Smooth muscle cell (in vitro differentiated cells): ENCODE results near the gene SORCS2. TPM values are rescaled to one million over a fixed set of nuclear protein-coding genes. Genes with fewer than 3 reads are reported as not detected.

ENCODE experiments used
- DNase-seq: peaks from one replicate; lab custom pipeline; 2025; ENCODE audit not compliant: unreplicated experiment; lab: John Stamatoyannopoulos, UW
- H2AFZ ChIP-seq: fragments of 200-600 bp; sonication (generic); 2 replicates; pipeline ENCODE4 v1.6.0; 2016; ENCODE audit warnings: antibody characterized with exemption, low read depth, mild to moderate bottlenecking
- H3F3A ChIP-seq: fragments of 200-600 bp; sonication (generic); 2 replicates; pipeline ENCODE4 v1.6.0; 2017; ENCODE audit warnings: antibody characterized with exemption, low read depth
- H3K27ac ChIP-seq: fragments of 200-600 bp; sonication (generic); 2 replicates; pipeline ENCODE4 v1.5.1; 2016; ENCODE audit warnings: low read depth, mild to moderate bottlenecking
- H3K27me3 ChIP-seq: fragments of 200-600 bp; sonication (generic); 2 replicates; pipeline ENCODE4 v1.6.1; 2016; ENCODE audit warnings: low read depth, mild to moderate bottlenecking
- H3K36me3 ChIP-seq: fragments of 200-600 bp; sonication (generic); 2 replicates; pipeline ENCODE4 v1.5.1; 2016; ENCODE audit warnings: low read depth
- H3K4me1 ChIP-seq: fragments of 200-600 bp; sonication (generic); 2 replicates; pipeline ENCODE4 v1.5.1; 2016; ENCODE audit warnings: low read depth
- H3K4me2 ChIP-seq: fragments of 200-600 bp; sonication (generic); 2 replicates; pipeline ENCODE4 v1.6.0; 2016; ENCODE audit warnings: mild to moderate bottlenecking
- H3K4me3 ChIP-seq: fragments of 200-600 bp; sonication (generic); 2 replicates; pipeline ENCODE4 v1.5.1; 2016; ENCODE audit warnings: mild to moderate bottlenecking
- H3K79me2 ChIP-seq: fragments of 200-600 bp; sonication (generic); 2 replicates; pipeline ENCODE4 v1.6.0; 2016; ENCODE audit warnings: low read depth, mild to moderate bottlenecking
- H3K9ac ChIP-seq: fragments of 200-600 bp; sonication (generic); 2 replicates; pipeline ENCODE4 v1.6.0; 2016; ENCODE audit warnings: low read depth
- H3K9me3 ChIP-seq: fragments of 200-600 bp; sonication (generic); replicated peaks from 2 replicates; pipeline ENCODE4 v1.5.1; 2016; ENCODE audit warnings: low read depth
- H4K20me1 ChIP-seq: fragments of 200-600 bp; sonication (generic); 2 replicates; pipeline ENCODE4 v1.6.0; 2016; ENCODE audit warnings: low read depth
- WGBS: methylation state at CpG from one replicate; pipeline ENCODE4 v1.1.7; 2016; ENCODE audit warnings: low lambda C conversion rate; 5-methylcytosine and 5-hydroxymethylcytosine counted together
- polyA plus RNA-seq: library from polyadenylated mRNA; unstranded; fragments of >200 nt; fragmentation: Nextera tagmentation; extraction: Ambion mirVana; gene quantifications from 2 replicates; pipeline ENCODE4 v1.2.1, GENCODE V29; 2016
- total RNA-seq: library from RNA; depleted of rRNA; stranded (reverse); fragments of >200 nt; gene quantifications from 2 replicates; pipeline ENCODE4 v1.2.3, GENCODE V29; 2014
- TF ChIP-seq, protein P1 (sequence below): fragments of 200-600 bp; sonication (generic); IDR thresholded peaks from 2 replicates; pipeline ENCODE4 v1.5.1; 2017; ENCODE audit warnings: borderline replicate concordance, mild to moderate bottlenecking, antibody characterized with exemption; ENCODE audit not compliant: insufficient read depth, poor library complexity, severe bottlenecking

SORCS2 gene
- total and polyA plus RNA-seq, 2 experiments from 2014 or later, result 5.2 to 9.3 TPM

DNA sequence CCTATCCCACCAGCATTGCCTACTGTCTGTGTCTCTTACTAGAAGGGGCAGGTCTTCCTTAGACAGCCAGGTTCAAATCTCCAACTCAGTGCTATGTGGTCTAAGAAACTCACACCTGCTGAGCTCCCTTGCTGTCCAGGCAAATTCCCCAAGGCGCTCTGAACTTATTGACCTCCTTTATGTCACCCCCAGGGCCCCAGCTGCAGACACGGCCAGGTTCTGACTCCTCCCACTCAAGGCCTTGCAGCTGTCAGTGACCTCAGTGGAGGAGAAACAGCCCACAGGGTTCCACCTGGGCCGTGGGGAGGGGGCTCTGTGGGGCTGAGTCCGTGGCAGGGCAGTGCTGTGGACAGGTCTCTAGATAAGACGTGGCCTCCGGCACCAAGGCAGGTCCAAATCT, 284.5 kb downstream of the SORCS2 start:
- WGBS, result 67% methylated on average over 6 of the region's 6 CpGs
- H3K36me3 ChIP-seq, result no peaks in the 10 kb centered on the region
- no peak overlapping the region for H3K4me2 ChIP-seq
- H4K20me1 ChIP-seq, result no peaks in the 10 kb centered on the region
- DNase-seq, result no peak
- TF ChIP-seq, protein P1, sequence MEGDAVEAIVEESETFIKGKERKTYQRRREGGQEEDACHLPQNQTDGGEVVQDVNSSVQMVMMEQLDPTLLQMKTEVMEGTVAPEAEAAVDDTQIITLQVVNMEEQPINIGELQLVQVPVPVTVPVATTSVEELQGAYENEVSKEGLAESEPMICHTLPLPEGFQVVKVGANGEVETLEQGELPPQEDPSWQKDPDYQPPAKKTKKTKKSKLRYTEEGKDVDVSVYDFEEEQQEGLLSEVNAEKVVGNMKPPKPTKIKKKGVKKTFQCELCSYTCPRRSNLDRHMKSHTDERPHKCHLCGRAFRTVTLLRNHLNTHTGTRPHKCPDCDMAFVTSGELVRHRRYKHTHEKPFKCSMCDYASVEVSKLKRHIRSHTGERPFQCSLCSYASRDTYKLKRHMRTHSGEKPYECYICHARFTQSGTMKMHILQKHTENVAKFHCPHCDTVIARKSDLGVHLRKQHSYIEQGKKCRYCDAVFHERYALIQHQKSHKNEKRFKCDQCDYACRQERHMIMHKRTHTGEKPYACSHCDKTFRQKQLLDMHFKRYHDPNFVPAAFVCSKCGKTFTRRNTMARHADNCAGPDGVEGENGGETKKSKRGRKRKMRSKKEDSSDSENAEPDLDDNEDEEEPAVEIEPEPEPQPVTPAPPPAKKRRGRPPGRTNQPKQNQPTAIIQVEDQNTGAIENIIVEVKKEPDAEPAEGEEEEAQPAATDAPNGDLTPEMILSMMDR, result no peak
- no peaks in the 10 kb centered on the region for H3F3A ChIP-seq
- no peak overlapping the region for H3K27ac ChIP-seq
- no peaks in the 10 kb centered on the region for H3K27me3 ChIP-seq
- H3K9me3 ChIP-seq, result no peaks in the 10 kb centered on the region
- no peak overlapping the region for H2AFZ ChIP-seq
- H3K4me1 ChIP-seq, result peaks cover 6% of the 10 kb centered on the region
- no peak overlapping the region for H3K4me3 ChIP-seq
- H3K9ac ChIP-seq, result no peak overlapping the region
- H3K79me2 ChIP-seq, result no peaks in the 10 kb centered on the region

DNA sequence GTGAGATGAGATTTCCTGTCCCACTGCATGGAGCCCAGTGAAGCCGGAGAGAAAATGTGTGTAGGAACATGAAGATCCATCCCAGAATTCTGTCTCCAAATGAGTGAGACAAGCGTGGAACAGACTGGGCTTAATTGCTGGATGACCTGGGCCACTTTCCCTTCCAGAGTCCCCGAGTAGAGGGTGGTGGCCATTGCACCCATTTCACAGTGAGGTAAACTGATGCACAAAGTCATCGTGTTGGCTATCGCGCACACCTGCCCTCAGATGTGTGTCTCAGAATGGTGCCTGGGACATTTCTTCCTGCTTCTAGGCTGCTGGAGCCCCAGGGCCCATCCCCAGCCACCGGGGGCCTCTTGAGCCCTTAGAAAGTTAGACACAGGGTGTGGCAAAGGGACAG, 285.4 kb downstream of the SORCS2 start:
- Histone ChIP-seq H3K4me1 (peaks cover 3% of the 10 kb centered on the region), H3K9ac (no peak overlapping the region), H2AFZ (no peak overlapping the region), H3K79me2 (no peaks in the 10 kb centered on the region), H3K27me3 (no peaks in the 10 kb centered on the region), H3K4me3 (no peak overlapping the region), H4K20me1 (no peaks in the 10 kb centered on the region), H3K27ac (no peak overlapping the region), H3F3A (no peaks in the 10 kb centered on the region), H3K9me3 (no peaks in the 10 kb centered on the region), H3K36me3 (no peaks in the 10 kb centered on the region), H3K4me2 (no peak overlapping the region)
- DNase-seq, result no peak
- 95% methylated on average over 7 of the region's 7 CpGs for WGBS
- TF ChIP-seq, protein P1, result no peak

DNA sequence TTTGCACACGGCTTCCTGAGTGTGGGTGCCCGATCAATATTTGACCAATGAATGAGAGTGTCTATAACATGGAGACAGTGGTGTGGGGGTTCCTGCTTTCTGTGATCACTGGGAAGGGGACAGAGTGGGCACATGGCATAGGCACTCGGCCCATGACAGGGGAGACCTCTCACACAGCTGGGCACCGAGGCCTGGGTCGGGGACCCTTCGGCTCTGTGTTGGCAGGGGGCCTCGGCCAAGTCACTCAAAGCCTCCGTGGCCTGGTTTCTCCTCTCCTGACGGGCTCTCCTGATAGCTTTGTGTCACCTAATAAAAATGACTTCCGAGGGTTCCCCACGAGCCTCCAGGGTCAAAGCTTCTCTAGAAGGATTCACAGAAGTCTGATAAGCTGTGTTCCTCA, 286.3 kb downstream of the SORCS2 start:
- TF ChIP-seq, protein P1, result no peak
- H4K20me1 ChIP-seq, result no peaks in the 10 kb centered on the region

DNA sequence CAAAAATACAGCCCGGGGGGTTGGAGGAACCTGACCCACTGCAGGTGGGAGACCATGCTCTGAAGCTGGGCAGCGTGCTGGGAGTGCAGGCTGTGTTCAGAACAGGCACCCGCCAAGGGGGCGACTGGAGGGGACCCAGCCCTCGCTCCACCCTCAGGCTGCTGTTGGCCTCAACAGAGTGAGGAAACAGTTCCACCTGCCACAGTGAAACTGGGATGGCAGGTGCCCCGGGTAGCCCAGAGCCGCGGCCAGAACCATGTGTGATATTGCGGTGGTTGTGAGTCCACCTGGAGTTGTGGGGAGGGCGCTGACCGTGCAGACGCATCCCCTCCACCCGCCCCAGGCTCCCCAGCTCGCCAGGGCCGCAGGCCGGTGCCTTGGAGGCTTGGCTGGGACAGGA, 288.1 kb downstream of the SORCS2 start:
- Histone ChIP-seq H3K4me3 (no peak overlapping the region), H3K79me2 (no peaks in the 10 kb centered on the region), H3F3A (no peaks in the 10 kb centered on the region), H3K36me3 (no peaks in the 10 kb centered on the region), H3K9me3 (no peaks in the 10 kb centered on the region), H3K27ac (no peak overlapping the region), H3K27me3 (no peaks in the 10 kb centered on the region), H3K9ac (no peak overlapping the region), H3K4me1 (no peaks in the 10 kb centered on the region), H4K20me1 (no peaks in the 10 kb centered on the region), H3K4me2 (no peak overlapping the region), H2AFZ (no peak overlapping the region)
- 93% methylated on average over 16 of the region's 16 CpGs for WGBS
- TF ChIP-seq, protein P1, result no peak
- no peak for DNase-seq

More for the DNA sequence above, 286.3 kb downstream of the SORCS2 start:
- Histone ChIP-seq H3K4me1 (no peaks in the 10 kb centered on the region), H3F3A (no peaks in the 10 kb centered on the region), H3K79me2 (no peaks in the 10 kb centered on the region), H3K36me3 (no peaks in the 10 kb centered on the region), H3K9me3 (no peaks in the 10 kb centered on the region), H3K9ac (no peak overlapping the region), H3K4me2 (no peak overlapping the region), H3K27me3 (no peaks in the 10 kb centered on the region), H2AFZ (no peak overlapping the region), H3K4me3 (no peak overlapping the region), H3K27ac (no peak overlapping the region)
- 62% methylated on average over 11 of the region's 11 CpGs for WGBS
- DNase-seq, result no peak
